ENCODE results near the gene CCND2. TPM values are rescaled to one million over a fixed set of nuclear protein-coding genes. Genes with fewer than 3 reads are reported as not detected.

CCND2 gene
- total and polyA plus RNA-seq, 9 of the 15 experiments (the other 6 are each of a cell fraction or from before 2014, with no cell fraction given), result 13.6 to 99.3 (median 39.6) TPM

DNA sequence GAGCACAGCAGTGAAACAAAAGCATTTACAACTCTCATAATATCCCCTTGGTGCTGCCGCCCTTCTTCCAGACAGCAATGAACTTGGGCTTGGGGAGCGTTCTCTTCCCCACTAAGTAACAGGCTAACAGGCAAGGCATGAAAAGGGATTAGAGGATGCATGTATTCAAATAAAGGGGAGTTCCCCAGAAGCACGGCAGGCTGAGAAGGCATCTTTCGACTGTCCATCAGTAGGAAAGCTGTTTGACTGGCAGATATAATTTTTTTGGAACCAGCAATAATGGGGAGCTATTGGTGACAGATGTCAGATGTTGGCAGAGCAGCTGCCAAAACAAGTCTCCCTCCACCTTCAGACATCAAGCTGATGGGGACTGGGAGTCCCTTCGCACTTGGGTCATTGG lies 38.2 kb downstream of the CCND2 start (continued):
- TF ChIP-seq ZBTB43 (CRISPR knock-in tag; IDR thresholded peaks at IDR 0.05) (no peak), CHD1 (IDR thresholded peaks at IDR 0.05; ENCODE audit: low read length) (no peak), HMGN3 (IDR thresholded peaks at IDR 0.05; ENCODE audit: borderline replicate concordance, extremely low read depth, insufficient read length, low read depth, low read length) (no peak), XRCC5 (IDR thresholded peaks at IDR 0.05; ENCODE audit: low read depth, low read length) (no peak), ZNF232 (CRISPR knock-in tag; IDR thresholded peaks at IDR 0.05) (no peak), HDAC3 (IDR thresholded peaks at IDR 0.05; ENCODE audit: borderline replicate concordance, partially characterized antibody) (no peak), ZNF586 (CRISPR knock-in tag; conservative IDR thresholded peaks at IDR 0.05) (no peak), HES1 (IDR thresholded peaks at IDR 0.05; ENCODE audit: low read depth) (no peak)
- TF ChIP-seq, protein P1, sequence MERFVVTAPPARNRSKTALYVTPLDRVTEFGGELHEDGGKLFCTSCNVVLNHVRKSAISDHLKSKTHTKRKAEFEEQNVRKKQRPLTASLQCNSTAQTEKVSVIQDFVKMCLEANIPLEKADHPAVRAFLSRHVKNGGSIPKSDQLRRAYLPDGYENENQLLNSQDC (CRISPR knock-in tag; IDR thresholded peaks at IDR 0.05), result no peak

GRCh38 chr12:4312251-4312650 lies 38.7 kb downstream of the CCND2 start:
- H3K9ac ChIP-seq (ENCODE audit: insufficient read depth in 1 of 2, low read depth in 2 of 2, low read length in 2 of 2), result no peak overlapping the region
- H3K9me1 ChIP-seq (ENCODE audit: control insufficient read depth, insufficient read depth, low read length), result no peaks in the 10 kb centered on the region
- ATAC-seq (no peak), DNase-seq (ENCODE audit: extremely low read depth in 1 of 4, low spot score in 3 of 4) (no peak), FAIRE-seq (no peak)
- intact Hi-C loops (cut with micrococcal nuclease) (no loop called here), in situ Hi-C loops (cut with MboI) (no loop called here)
- WGBS (ENCODE audit: insufficient coverage, low coverage, missing lambda C conversion rate), result 35% methylated on average over 2 of the region's 2 CpGs
- H4K20me1 ChIP-seq (replicated peaks; ENCODE audit: control insufficient read depth, insufficient read depth, low read length), result no peaks in the 10 kb centered on the region
- H3K27ac ChIP-seq (ENCODE audit: extremely low read depth, low read depth, low read length), result no peak overlapping the region
- H3K27me3 ChIP-seq (ENCODE audit: control insufficient read depth in 2 of 2, insufficient read depth in 2 of 2, low read length in 2 of 2), result no peaks in the 10 kb centered on the region
- H3K79me2 ChIP-seq (ENCODE audit: control insufficient read depth, insufficient read depth, low read length), result no peaks in the 10 kb centered on the region
- no peak overlapping the region for H2AFZ ChIP-seq (ENCODE audit: low read depth, low read length)
- ChIA-PET POLR2A (no interaction called here), CTCF (ENCODE audit: low intra/inter-chr PET ratio) (no interaction called here)
- H3K4me2 ChIP-seq (ENCODE audit: insufficient read depth, low read length), result no peak overlapping the region
- no peaks in the 10 kb centered on the region for H3K36me3 ChIP-seq (ENCODE audit: control insufficient read depth, insufficient read depth, low read length)
- no TSS peak for BruUV-seq (replicated peaks)
- H3K9me3 ChIP-seq (replicated peaks; ENCODE audit: control insufficient read depth, insufficient read depth, low read depth, low read length), result no peaks in the 10 kb centered on the region
- no peaks in the 10 kb centered on the region for H3K4me1 ChIP-seq (replicated peaks in 1 of 2; ENCODE audit: control insufficient read depth in 2 of 2, insufficient read depth in 2 of 2, low read length in 2 of 2)
- H3K4me3 ChIP-seq, result no peak overlapping the region
- no peak for TF ChIP-seq NCOA2 (IDR thresholded peaks at IDR 0.05; ENCODE audit: partially characterized antibody in 2 of 2)
- no peak for TF ChIP-seq HDAC6 (IDR thresholded peaks at IDR 0.05; ENCODE audit: low read depth, low read length)
- TF ChIP-seq MTF1 (CRISPR knock-in tag; IDR thresholded peaks at IDR 0.05; ENCODE audit: borderline replicate concordance), result no peak
- TF ChIP-seq, protein P2, sequence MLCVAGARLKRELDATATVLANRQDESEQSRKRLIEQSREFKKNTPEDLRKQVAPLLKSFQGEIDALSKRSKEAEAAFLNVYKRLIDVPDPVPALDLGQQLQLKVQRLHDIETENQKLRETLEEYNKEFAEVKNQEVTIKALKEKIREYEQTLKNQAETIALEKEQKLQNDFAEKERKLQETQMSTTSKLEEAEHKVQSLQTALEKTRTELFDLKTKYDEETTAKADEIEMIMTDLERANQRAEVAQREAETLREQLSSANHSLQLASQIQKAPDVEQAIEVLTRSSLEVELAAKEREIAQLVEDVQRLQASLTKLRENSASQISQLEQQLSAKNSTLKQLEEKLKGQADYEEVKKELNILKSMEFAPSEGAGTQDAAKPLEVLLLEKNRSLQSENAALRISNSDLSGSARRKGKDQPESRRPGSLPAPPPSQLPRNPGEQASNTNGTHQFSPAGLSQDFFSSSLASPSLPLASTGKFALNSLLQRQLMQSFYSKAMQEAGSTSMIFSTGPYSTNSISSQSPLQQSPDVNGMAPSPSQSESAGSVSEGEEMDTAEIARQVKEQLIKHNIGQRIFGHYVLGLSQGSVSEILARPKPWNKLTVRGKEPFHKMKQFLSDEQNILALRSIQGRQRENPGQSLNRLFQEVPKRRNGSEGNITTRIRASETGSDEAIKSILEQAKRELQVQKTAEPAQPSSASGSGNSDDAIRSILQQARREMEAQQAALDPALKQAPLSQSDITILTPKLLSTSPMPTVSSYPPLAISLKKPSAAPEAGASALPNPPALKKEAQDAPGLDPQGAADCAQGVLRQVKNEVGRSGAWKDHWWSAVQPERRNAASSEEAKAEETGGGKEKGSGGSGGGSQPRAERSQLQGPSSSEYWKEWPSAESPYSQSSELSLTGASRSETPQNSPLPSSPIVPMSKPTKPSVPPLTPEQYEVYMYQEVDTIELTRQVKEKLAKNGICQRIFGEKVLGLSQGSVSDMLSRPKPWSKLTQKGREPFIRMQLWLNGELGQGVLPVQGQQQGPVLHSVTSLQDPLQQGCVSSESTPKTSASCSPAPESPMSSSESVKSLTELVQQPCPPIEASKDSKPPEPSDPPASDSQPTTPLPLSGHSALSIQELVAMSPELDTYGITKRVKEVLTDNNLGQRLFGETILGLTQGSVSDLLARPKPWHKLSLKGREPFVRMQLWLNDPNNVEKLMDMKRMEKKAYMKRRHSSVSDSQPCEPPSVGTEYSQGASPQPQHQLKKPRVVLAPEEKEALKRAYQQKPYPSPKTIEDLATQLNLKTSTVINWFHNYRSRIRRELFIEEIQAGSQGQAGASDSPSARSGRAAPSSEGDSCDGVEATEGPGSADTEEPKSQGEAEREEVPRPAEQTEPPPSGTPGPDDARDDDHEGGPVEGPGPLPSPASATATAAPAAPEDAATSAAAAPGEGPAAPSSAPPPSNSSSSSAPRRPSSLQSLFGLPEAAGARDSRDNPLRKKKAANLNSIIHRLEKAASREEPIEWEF (CRISPR knock-in tag; IDR thresholded peaks at IDR 0.05), result no peak
- TF ChIP-seq ZNF436 (CRISPR knock-in tag; IDR thresholded peaks at IDR 0.05), result no peak
- no peak for TF ChIP-seq GABPB2 (CRISPR knock-in tag; conservative IDR thresholded peaks at IDR 0.05)

Measured in K562 (cell line).